Activated naive CD8-positive, alpha-beta T cell (primary cell): ENCODE data around the gene BAZ1B.
"Not testable (repeated sequence)": the region's sequence is repeated elsewhere in the genome, so short reads cannot be mapped to it uniquely, and the experiment has no call there.

ENCODE experiments used
- H3K27ac Mint-ChIP-seq: one replicate; pipeline ENCODE4 v1.8.0; 2021; ENCODE audit warnings: mixed read lengths
- H3K27me3 Mint-ChIP-seq: one replicate; pipeline ENCODE4 v1.8.0; 2021; ENCODE audit warnings: mixed read lengths
- H3K36me3 Mint-ChIP-seq: one replicate; pipeline ENCODE4 v1.8.0; 2021; ENCODE audit warnings: mixed read lengths
- H3K4me1 Mint-ChIP-seq: one replicate; pipeline ENCODE4 v1.8.0; 2021; ENCODE audit warnings: low read depth, mixed read lengths
- H3K4me3 Mint-ChIP-seq: one replicate; pipeline ENCODE4 v1.8.0; 2021; ENCODE audit warnings: mild to moderate bottlenecking, mixed read lengths
- H3K9me3 Mint-ChIP-seq: one replicate; pipeline ENCODE4 v1.8.0; 2021; ENCODE audit warnings: low read depth, mixed read lengths

The BAZ1B gene

GRCh38 chr7:73522105-73522872, at the start of gene BAZ1B:
Gene BAZ1B, minus strand, starts transcription at chr7:73522293. Its CDS starts 360 bp downstream, at chr7:73521933.
- Mint-ChIP-seq H3K27me3 (no peaks in the 10 kb centered on the region), H3K27ac (peak within 1 kb of the TSS; percentile 97), H3K9me3 (no peaks in the 10 kb centered on the region), H3K4me1 (peaks cover 62% of the 10 kb centered on the region), H3K36me3 (peaks cover 11% of the 10 kb centered on the region), H3K4me3 (peak within 1 kb of the TSS; percentile 96)

DNA sequence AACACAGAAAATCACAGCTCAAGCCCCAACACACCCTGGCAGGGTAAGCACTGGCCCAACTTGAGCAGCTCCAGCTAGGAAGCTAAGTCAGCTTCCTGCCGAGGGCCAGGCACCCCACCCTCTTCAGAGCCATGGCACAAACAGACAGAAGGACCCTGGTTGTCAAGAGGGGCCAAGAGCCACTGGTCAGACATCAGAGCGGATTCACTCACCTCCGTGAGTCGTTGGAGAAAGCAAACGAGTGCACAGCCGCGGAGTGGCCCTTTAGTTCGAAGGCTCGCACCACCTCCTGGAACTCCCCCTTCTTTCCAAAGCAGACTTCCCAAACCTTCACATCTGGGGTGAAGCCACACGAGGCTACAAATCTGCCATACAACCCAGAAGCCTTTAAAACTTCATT, 48.9 kb upstream of the BAZ1B start:
- Mint-ChIP-seq H3K27me3 (no peaks in the 10 kb centered on the region), H3K4me1 (peaks cover 18% of the 10 kb centered on the region), H3K9me3 (no peaks in the 10 kb centered on the region), H3K36me3 (peaks cover 2% of the 10 kb centered on the region), H3K4me3 (no peak overlapping the region), H3K27ac (peak overlapping the region; percentile 50)

- peaks cover 20% of the 10 kb centered on the region for H3K4me1 Mint-ChIP-seq
- no peaks in the 10 kb centered on the region for H3K27me3 Mint-ChIP-seq
- peaks cover 2% of the 10 kb centered on the region for H3K36me3 Mint-ChIP-seq
- no peak overlapping the region for H3K27ac Mint-ChIP-seq
- no peak overlapping the region for H3K4me3 Mint-ChIP-seq
- H3K9me3 Mint-ChIP-seq, result no peaks in the 10 kb centered on the region
These were observed 48.4 kb upstream of the BAZ1B start for GRCh38 chr7:73570521-73570920.

DNA sequence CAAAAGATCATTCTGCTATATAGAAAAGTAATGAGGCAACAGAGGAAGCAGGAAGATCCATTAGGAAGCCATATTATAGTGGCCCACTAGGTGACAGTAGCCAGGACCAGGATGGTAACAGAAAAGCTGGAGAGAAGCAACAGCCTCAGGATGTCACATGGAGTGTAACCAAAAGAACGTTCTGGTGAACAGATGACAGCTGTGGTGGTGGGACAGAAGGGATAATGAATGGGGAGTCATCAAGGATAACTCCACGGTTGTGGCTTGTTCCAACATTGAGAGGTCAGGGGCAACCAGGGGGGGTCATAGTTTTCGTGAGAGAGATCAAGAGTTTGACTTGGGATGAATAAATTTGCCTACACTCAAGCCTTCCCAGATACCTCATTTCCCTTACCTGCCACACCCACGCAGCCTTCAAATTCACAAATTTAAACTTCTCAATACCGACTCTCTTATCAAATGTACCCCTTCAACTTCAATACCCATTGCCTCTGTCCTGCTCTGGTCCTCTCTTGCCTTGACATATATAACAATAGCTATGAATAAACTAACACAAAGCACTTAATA, 47.0 kb upstream of the BAZ1B start:
- H3K27ac Mint-ChIP-seq, result peak overlapping the region; percentile 62

GRCh38 chr7:73567846-73568685, 46.0 kb upstream of the BAZ1B start:
- peaks cover 22% of the 10 kb centered on the region for H3K4me1 Mint-ChIP-seq
- no peaks in the 10 kb centered on the region for H3K9me3 Mint-ChIP-seq
- no peaks in the 10 kb centered on the region for H3K27me3 Mint-ChIP-seq
- no peaks in the 10 kb centered on the region for H3K36me3 Mint-ChIP-seq
- H3K27ac Mint-ChIP-seq, result no peak overlapping the region
- H3K4me3 Mint-ChIP-seq, result no peak overlapping the region

More for the DNA sequence above, 47.0 kb upstream of the BAZ1B start:
- H3K36me3 Mint-ChIP-seq, result peaks cover 2% of the 10 kb centered on the region
- peaks cover 22% of the 10 kb centered on the region for H3K4me1 Mint-ChIP-seq
- no peaks in the 10 kb centered on the region for H3K9me3 Mint-ChIP-seq
- no peak overlapping the region for H3K4me3 Mint-ChIP-seq
- no peaks in the 10 kb centered on the region for H3K27me3 Mint-ChIP-seq

DNA sequence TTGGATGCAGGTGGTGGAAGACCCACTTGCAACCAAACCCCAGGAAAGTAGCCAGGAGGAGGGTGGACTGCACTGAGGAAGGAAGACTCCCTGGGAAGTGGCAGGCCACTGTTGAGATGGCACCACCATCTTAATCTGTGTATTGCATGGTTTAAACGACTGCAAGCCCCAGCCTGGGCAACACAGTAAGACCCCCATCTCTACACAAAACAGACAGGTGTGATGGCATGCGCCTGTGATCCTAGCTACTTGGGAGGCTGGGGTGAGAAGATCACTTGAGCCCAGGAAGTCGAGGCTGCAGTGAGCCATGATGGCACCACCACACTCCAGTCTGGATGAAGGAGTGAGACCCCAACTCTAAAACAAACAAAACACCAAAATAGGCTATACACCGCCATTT, 45.0 kb upstream of the BAZ1B start:
- Mint-ChIP-seq H3K4me1 (peaks cover 22% of the 10 kb centered on the region), H3K4me3 (no peak overlapping the region), H3K9me3 (no peaks in the 10 kb centered on the region), H3K27me3 (no peaks in the 10 kb centered on the region), H3K27ac (no peak overlapping the region), H3K36me3 (no peaks in the 10 kb centered on the region)

DNA sequence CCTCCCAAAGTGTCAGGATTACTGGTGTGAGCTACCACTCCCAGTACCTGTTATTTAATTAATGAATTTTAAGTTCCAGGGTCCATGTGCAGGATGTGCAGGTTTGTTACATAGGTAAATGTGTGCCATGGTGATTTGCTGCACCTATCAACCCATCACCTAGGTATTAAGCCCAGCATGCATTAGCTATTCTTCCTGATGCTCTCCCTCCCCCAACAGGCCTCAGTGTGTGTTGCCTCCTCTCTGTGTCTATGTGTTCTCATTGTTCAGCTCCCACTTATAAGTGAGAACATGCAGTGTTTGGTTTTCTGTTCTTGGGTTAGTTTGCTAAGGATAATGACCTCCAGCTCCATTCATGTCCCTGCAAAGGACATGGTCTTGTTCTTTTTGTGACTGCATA, 44.3 kb upstream of the BAZ1B start:
- H3K36me3 Mint-ChIP-seq, H3K27me3 Mint-ChIP-seq, H3K9me3 Mint-ChIP-seq: not testable (repeated sequence)
- peak overlapping the region; percentile 36 for H3K27ac Mint-ChIP-seq
- peak overlapping the region; percentile 82 for H3K4me3 Mint-ChIP-seq
- H3K4me1 Mint-ChIP-seq, result peaks cover 22% of the 10 kb centered on the region

- Mint-ChIP-seq H3K27me3 (no peaks in the 10 kb centered on the region), H3K4me3 (peak overlapping the region; percentile 82), H3K4me1 (peaks cover 22% of the 10 kb centered on the region), H3K9me3 (no peaks in the 10 kb centered on the region), H3K36me3 (no peaks in the 10 kb centered on the region), H3K27ac (peak overlapping the region; percentile 24)
These were observed 43.7 kb upstream of the BAZ1B start for GRCh38 chr7:73565675-73566340.

DNA sequence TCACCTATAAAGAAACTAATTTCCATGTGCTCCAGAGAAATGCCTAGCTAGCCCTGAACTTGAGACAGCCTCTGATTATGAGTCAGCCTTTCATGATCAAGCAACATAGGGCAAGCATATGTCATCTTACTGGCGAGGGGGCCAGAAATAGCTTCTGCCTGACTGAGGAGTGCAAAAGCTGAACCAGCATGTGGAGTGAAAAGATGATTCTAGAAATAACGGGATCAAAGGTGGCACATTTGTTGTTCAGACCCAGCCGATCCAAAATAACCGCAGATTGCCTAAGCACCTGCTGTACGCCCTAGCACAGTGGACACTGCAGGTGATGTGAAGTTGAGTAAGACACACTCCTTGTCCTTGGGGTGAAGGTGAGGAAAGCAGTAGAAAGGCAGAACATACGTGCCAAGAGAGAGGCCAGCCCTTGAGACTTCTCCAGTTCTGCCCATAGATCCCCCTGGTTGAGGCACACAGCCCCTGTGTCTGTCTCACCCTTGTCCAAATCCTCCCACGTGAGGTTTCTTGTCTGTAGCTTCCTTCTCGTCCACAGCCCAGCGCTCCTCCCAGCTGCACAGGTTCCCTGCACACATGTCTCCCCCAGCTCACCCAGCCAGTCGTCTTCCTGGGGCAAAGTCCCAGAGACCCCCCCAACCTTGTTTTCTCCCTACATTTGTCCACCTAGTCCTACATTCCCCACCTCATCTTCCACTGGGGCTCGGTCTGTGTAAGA, 38.2 kb upstream of the BAZ1B start:
- Mint-ChIP-seq H3K36me3 (no peaks in the 10 kb centered on the region), H3K27ac (no peak overlapping the region), H3K27me3 (no peaks in the 10 kb centered on the region), H3K4me1 (peaks cover 20% of the 10 kb centered on the region), H3K4me3 (no peak overlapping the region), H3K9me3 (no peaks in the 10 kb centered on the region)

DNA sequence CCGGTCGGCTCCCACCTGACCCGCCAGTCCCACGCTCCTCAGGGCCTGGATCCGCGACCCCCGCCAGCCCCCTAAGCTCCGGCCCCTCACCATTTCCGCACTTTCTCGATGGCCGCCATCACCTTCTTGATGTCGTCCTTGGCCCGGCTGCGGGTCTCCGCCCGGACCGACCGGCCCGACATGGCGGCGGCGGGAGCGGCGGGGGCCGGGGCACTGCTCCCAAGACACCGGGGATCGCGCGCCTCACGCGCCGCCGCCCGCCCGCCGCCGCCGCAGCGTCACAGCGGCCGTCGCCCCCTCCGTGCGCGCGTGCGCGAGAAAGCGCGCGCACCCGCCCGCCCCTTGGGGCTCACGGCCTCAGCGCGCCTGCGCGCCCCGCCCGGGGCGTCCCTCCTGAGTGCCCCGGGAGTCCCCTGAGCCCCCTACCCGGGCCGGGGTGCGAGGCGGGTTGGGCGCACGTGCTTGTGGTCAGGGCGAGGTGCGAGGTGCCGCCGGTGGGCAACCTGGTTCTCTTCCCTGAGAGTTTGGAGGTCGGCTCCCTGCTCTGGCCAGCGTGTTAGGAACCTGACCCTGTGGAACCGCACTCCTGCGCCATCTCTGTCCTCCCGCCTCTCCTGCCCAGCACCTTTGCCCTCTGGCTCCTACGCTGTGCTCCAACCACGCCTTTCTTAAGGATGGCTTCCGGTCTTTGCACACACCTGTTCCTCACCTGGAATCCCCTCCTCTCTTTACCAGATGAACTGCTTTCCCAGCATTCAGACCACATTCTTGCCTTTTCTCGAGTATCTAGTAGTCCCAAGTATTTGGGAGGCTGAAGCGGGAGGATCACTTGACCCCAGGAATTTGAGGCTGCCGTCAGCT, 35.5 kb upstream of the BAZ1B start, which contains the start of gene BCL7B:
TSS of gene BCL7B (minus strand) at position 294 of the 861 bp plus-strand sequence. CDS start at position 182, 112 bp downstream.
- peak within 1 kb of the TSS; percentile 97 for H3K27ac Mint-ChIP-seq
- H3K36me3 Mint-ChIP-seq, result no peaks in the 10 kb centered on the region
- no peaks in the 10 kb centered on the region for H3K27me3 Mint-ChIP-seq
- H3K9me3 Mint-ChIP-seq, result no peaks in the 10 kb centered on the region
- peaks cover 33% of the 10 kb centered on the region for H3K4me1 Mint-ChIP-seq
- H3K4me3 Mint-ChIP-seq, result peak within 1 kb of the TSS; percentile 94

DNA sequence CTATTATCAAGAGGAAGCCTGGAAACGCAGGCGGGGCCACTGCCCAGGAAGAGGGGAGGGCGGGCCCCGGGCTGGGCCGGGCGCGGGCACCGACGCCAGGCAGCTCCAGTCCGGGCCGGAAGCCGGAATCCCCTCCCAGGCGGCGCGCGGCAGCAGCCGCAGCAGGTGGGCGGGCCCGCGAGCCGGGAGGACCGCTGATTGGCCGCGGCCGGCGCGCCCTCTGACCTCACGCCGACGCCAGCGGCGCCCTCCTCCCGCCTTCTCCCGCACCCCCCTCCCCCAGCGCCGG, 35.0 kb upstream of the BAZ1B start:
- Mint-ChIP-seq H3K4me1 (peaks cover 35% of the 10 kb centered on the region), H3K9me3 (no peaks in the 10 kb centered on the region), H3K36me3 (no peaks in the 10 kb centered on the region), H3K4me3 (peak overlapping the region; percentile 94), H3K27me3 (no peaks in the 10 kb centered on the region), H3K27ac (peak overlapping the region; percentile 70)

- H3K27ac Mint-ChIP-seq, result peak overlapping the region; percentile 69
- no peaks in the 10 kb centered on the region for H3K27me3 Mint-ChIP-seq
- H3K4me1 Mint-ChIP-seq, result peaks cover 36% of the 10 kb centered on the region
- no peaks in the 10 kb centered on the region for H3K36me3 Mint-ChIP-seq
- H3K9me3 Mint-ChIP-seq, result no peaks in the 10 kb centered on the region
- peak overlapping the region; percentile 94 for H3K4me3 Mint-ChIP-seq
These were observed 34.4 kb upstream of the BAZ1B start for GRCh38 chr7:73556208-73557107.
